Activated B cell treated with CpG ODN at 0.5 μM for 24 hours (primary cell): ENCODE data around the gene CAMKMT. TPM values are rescaled to one million over a fixed set of nuclear protein-coding genes. Genes with fewer than 3 reads are reported as not detected.

Experiments
- ATAC-seq: fragments of 200-7000 bp; cut with Tn5 transposase; one replicate; pipeline ENCODE4 v1.10.0; 2021; ENCODE audit warnings: low read depth, mild to moderate bottlenecking, moderate library complexity
- CTCF ChIA-PET: fragments of 350-600 bp; sonication (Branson Sonifier 250); formaldehyde crosslinking; loops from one replicate; lab custom pipeline; 2021; ENCODE audit warnings: antibody characterized with exemption; lab: Charles Lee
- POLR2A ChIA-PET: fragments of 350-600 bp; sonication (Branson Sonifier 250); formaldehyde crosslinking; loops from one replicate; lab custom pipeline; 2021; ENCODE audit warnings: antibody characterized with exemption; lab: Charles Lee
- DNase-seq: peaks from one replicate; pipeline ENCODE4 v3.0.0; 2022
- H3K27ac Mint-ChIP-seq: one replicate; pipeline ENCODE4 v1.8.0; 2020; ENCODE audit warnings: mixed read lengths
- H3K27me3 Mint-ChIP-seq: one replicate; pipeline ENCODE4 v1.8.0; 2021; ENCODE audit warnings: mixed read lengths
- H3K36me3 Mint-ChIP-seq: one replicate; pipeline ENCODE4 v1.8.0; 2021; ENCODE audit warnings: low read depth, mixed read lengths
- H3K4me1 Mint-ChIP-seq: one replicate; pipeline ENCODE4 v1.8.0; 2021; ENCODE audit warnings: mixed read lengths
- H3K4me3 Mint-ChIP-seq: one replicate; pipeline ENCODE4 v1.8.0; 2020; ENCODE audit warnings: mild to moderate bottlenecking, mixed read lengths
- H3K9me3 Mint-ChIP-seq: one replicate; pipeline ENCODE4 v1.8.0; 2020; ENCODE audit warnings: mixed read lengths
- CTCF ChIP-seq: fragments of 200-600 bp; IDR thresholded peaks from one replicate; pipeline ENCODE4 v1.8.0; 2022; ENCODE audit warnings: antibody characterized with exemption, mild to moderate bottlenecking
- intact Hi-C: fragments of 100-400 bp; cut with micrococcal nuclease; formaldehyde crosslinking; loops from one replicate; pipeline ENCODE4 v1.15.1; 2024
- total RNA-seq: library from RNA; stranded (reverse); gene quantifications from 2 replicates; pipeline ENCODE4 v1.2.3, GENCODE V29; 2022

CAMKMT gene
- total RNA-seq, 1 donor from 2014 or later: 21.2 TPM

GRCh38 chr2:44799754-44800153, 438.0 kb downstream of the CAMKMT start:
- Mint-ChIP-seq H3K27ac (no peak overlapping the region), H3K9me3 (no peaks in the 10 kb centered on the region), H3K27me3 (peaks cover 61% of the 10 kb centered on the region), H3K4me3 (peak overlapping the region; percentile 12), H3K4me1 (peaks cover 22% of the 10 kb centered on the region), H3K36me3 (no peaks in the 10 kb centered on the region)
- ChIA-PET CTCF (no interaction called here), POLR2A (no interaction called here)
- no peak for TF ChIP-seq CTCF
- DNase-seq (no peak), ATAC-seq (no peak)
- intact Hi-C loops: loop anchor here (2.0 to 10.0 kb wide), 4 partner anchors 21 to 325 kb away; no protein-coding TSS in a partner anchor

GRCh38 chr2:44801289-44801840, 439.6 kb downstream of the CAMKMT start:
- H3K9me3 Mint-ChIP-seq: no peaks in the 10 kb centered on the region
- no peak overlapping the region for H3K27ac Mint-ChIP-seq
- ATAC-seq (no peak), DNase-seq (no peak)
- no peak for TF ChIP-seq CTCF
- POLR2A ChIA-PET: no interaction called here
- peaks cover 23% of the 10 kb centered on the region for H3K4me1 Mint-ChIP-seq
- peaks cover 73% of the 10 kb centered on the region for H3K27me3 Mint-ChIP-seq
- intact Hi-C loops: loop anchor here (2.0 to 10.0 kb wide), 4 partner anchors 23 to 327 kb away; no protein-coding TSS in a partner anchor
- CTCF ChIA-PET: interaction anchor here (3.1 kb wide), 1 partner anchor 322 kb away, joined by 13 read pairs; no protein-coding TSS in a partner anchor
- peak overlapping the region; percentile 74 for H3K4me3 Mint-ChIP-seq
- H3K36me3 Mint-ChIP-seq: no peaks in the 10 kb centered on the region

- ChIA-PET POLR2A (interaction anchor here (1.2 kb wide), 1 partner anchor 440 kb away, joined by 3 read pairs; the partner anchor contains the start of genes CAMKMT and PREPL), CTCF (interaction anchor here (3.1 kb wide), 1 partner anchor 323 kb away, joined by 13 read pairs; no protein-coding TSS in a partner anchor)
- H3K27ac Mint-ChIP-seq: no peak overlapping the region
- H3K9me3 Mint-ChIP-seq: no peaks in the 10 kb centered on the region
- ATAC-seq: peak; percentile 25
- no peak for DNase-seq
- peak overlapping the region; percentile 74 for H3K4me3 Mint-ChIP-seq
- no peak for TF ChIP-seq CTCF
- H3K27me3 Mint-ChIP-seq: peaks cover 79% of the 10 kb centered on the region
- H3K4me1 Mint-ChIP-seq: peaks cover 23% of the 10 kb centered on the region
- H3K36me3 Mint-ChIP-seq: no peaks in the 10 kb centered on the region
- intact Hi-C loops: loop anchor here (2.0 to 10.0 kb wide), 4 partner anchors 23 to 327 kb away; no protein-coding TSS in a partner anchor
Measured at GRCh38 chr2:44801841-44802776, 440.4 kb downstream of the CAMKMT start.

GRCh38 chr2:44802777-44803424, 441.2 kb downstream of the CAMKMT start:
- CTCF ChIA-PET: interaction anchor here (3.1 kb wide), 1 partner anchor 323 kb away, joined by 13 read pairs; no protein-coding TSS in a partner anchor
- no peak for DNase-seq
- intact Hi-C loops: loop anchor here (5.0 to 10.0 kb wide), 3 partner anchors 129 to 328 kb away; no protein-coding TSS in a partner anchor

More at GRCh38 chr2:44802777-44803424, 441.2 kb downstream of the CAMKMT start:
- POLR2A ChIA-PET: interaction anchor here (0.6 to 1.2 kb wide), 2 partner anchors 9 to 441 kb away, joined by 3 read pairs; partner anchors contain the start of genes CAMKMT and PREPL
- Mint-ChIP-seq H3K27ac (no peak overlapping the region), H3K4me1 (peaks cover 23% of the 10 kb centered on the region), H3K9me3 (no peaks in the 10 kb centered on the region), H3K36me3 (no peaks in the 10 kb centered on the region), H3K4me3 (peak overlapping the region; percentile 52), H3K27me3 (peaks cover 81% of the 10 kb centered on the region)
- ATAC-seq: no peak
- TF ChIP-seq CTCF: no peak
